Measurements from ENCODE around the gene ADGRB2.

The ADGRB2 gene

DNA sequence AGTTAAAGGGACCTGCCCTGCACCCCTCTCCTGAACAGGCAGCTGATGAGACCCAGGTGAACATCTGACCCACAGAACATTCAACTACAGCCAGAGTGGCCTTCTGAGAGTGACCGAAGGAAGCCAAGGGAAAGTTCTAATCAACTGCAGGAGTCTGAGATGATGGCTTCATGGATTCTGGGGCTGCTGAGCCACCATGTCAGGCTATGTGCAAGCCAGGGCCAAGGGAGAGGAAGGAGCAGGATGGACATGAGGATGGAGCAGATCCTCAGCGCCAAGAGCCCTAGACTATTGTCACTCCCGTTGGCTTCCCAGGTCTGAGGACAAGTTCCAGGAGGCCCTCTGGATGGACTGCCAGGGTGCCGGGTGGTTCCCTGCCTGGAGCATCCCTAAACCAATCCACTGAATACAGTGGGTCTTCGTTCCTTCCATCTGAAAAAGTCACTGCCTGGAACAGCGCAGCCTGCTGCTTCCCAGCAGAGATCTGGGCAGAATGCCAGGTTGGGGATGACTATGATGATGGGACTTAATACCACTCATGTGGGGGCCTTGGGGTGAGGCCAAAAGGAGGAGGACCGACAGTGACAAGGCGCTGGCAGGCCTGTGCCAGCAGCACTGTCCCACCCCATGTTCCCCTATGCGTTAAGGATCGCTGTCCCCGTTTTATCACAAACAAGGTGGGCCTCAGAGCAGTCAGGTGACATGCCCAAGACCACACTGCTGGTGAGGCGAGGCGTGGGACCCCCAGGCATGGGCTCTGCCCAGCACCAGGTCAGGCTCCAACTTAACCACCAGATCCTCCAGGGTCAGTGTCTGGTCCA, 31.9 kb upstream of the ADGRB2 start:
- DNase-seq (ENCODE audit: low read depth) = no peak

DNA sequence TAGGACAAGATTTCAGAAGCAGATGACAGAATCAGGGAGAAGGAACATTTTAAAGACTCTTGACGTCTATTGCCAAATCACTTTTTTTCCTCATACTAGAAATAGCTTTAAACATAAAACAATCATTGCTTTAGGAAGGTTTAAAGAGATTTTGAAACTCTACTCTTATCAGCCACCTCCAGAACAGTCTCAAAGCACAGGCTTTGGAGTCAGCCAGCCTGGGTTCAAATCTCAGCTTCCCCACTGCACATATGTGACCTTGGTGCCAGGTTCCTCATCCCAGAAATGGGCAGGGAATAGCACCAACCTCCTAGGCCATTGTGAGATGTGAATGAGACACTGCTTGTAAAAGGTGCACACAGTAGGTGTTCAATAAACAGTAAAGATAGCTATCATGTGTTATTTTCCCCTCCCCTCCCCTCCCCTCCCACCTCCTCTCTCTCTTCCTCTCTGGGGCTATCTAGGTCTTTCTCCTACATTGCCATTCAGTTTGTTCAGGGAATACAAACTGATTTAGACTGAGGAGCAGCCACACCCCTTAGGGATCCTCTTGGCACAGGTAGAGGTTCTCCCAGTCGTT, 31.0 kb upstream of the ADGRB2 start:
- no peak for DNase-seq (ENCODE audit: low read depth)

DNA sequence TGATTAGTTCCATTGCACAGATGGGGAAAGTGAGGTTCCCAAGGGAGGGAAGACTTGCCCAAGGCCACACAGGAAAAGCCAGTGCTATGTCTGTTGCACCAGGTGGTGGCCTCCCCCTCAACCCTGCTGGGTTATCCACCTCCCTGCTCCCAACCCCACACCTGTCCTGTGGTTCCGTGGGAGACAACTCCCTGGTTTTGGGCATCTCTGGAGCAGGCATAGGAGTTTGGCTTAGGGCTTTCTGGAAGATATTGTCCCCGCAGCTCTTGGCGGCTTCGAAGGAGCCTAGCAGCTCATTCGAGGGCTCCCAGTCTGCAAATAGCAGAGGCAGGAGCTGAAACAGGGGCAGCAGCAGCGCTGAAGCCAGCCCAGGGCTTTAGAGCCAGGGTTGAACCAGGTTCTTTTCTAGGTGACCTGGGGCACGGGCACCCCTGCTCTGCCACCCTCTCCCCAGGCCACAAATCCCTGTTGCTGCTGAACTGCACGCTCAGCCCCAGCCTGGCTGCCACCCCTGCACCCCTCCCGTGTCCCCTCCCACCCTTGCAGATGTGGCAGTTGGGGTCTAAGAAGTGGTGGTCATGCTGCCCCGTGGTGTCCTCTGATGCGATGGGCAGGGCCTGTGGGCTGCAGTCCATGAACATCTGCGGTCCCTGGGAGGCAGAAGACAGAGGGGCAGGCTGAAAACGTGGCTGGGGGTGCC, 29.6 kb upstream of the ADGRB2 start:
- DNase-seq (ENCODE audit: low read depth) = no peak

DNA sequence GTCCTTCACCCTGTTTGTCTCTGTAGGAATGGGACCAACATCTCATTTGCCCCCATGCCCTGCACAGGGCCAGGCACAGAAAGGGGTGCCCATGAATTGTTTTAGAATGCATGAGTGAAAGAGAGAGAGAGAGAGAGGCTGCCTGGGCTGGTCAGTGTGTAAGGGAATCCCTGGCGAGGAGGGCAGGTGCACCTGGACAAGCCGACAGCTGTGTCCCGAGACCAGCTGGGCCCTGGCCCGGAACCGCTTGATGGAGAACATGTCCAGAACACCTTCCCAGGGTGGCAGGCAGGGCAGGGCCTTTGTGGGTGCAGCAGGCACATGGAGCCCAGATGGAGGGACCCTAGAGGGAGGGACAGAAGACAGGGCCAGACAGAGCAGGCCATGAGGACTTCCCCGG, 28.9 kb upstream of the ADGRB2 start:
- no peak for DNase-seq (ENCODE audit: low read depth)

DNA sequence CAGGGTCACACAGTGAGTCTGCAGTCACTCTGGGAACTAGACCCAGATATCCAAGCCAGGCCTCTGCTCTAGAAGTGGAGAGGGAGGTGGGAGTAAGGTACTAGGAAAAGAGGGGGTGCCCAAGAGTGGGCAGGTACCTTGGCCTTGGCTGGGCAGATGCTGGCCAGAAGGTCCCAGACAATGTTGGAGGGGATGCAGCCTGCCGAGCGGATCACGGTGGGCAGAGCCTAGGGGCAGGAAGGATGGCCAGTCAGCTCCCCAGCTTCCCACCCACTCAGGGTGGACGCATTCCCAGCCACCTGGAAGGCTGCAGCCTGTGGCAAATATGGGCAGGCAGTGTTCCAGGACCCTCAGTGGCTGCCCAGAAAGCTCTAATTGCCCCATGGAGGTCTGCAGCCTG, 28.4 kb upstream of the ADGRB2 start:
- no peak for DNase-seq (ENCODE audit: low read depth)

DNA sequence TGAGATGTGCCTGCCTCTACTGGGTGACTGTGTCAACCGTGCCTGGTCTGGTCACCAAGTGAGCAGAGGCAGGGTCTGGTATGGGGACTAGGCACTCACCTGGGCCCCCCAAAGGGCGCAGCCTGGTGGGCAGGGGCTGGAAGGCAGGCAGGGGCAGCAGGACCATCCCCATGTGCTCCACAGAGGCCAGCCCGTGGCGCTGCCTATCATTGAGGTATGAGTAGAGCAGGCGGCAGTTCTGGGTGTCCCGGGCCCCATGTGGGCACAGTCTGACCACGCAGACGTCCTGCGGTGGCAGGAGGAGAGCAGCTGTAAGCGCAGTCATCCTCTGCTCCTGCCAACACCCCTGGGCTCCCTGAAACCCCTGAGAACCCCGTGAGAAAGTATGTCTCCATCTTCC, 28.0 kb upstream of the ADGRB2 start:
- DNase-seq (ENCODE audit: low read depth) = no peak

DNA sequence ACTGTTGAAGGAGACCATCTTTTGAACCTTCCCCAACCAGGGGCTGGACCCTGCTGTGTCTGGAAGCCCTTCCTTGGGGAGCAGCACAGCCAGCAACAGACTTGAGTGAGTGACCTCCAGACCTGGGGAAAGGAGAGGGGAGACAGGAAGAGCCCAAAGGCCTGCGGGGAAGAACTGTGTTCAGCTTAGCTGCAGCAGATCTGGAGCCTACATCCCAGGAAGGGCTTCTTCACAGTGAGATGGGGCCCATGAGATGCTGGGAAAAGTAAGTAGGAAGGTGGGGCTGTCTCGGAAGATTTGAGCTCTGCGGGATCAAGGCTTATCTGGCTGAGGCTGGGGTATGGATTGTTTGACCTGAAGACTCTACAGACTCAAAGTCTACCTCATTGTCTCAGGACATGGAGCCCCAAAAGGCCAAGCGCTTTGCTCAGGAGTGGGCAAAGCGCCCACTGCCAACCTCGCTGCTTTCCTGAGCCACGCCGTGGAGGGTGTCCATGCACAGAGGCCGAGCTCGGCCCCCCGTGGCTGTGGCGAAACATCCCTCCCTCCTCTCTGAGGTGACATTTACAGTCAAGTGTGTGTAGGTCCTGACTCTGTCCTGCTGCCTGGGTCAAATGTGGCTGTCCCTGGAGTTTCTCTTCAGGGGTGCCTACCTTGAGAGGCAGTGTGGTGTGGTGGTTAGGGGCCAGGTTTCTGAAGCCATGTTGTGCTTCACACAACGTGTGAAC, 27.2 kb upstream of the ADGRB2 start:
- no peak for DNase-seq (ENCODE audit: low read depth)

DNA sequence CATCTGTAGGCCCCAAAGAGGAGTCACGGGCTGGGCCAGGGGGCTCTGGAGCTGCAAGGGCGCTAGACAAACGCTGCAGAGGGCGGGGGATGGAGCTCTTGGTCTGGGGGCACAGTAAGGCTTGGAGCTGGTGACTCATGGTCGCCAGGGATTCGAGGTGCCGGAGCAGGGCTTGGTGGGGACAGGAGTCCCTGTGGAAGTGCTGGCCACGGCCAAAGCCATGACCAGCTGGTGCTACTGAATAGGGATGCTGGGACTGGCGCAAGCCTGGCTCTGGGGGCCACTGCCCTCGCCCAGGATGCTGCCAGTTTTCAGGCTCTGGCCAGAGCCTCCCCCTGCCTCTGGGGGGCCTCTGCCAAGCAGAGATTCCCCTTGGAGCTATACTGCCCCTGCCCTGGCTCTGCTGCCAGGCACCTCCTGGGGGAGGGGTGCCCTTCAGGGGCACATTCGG, 26.5 kb upstream of the ADGRB2 start:
- no peak for DNase-seq (ENCODE audit: low read depth)

DNA sequence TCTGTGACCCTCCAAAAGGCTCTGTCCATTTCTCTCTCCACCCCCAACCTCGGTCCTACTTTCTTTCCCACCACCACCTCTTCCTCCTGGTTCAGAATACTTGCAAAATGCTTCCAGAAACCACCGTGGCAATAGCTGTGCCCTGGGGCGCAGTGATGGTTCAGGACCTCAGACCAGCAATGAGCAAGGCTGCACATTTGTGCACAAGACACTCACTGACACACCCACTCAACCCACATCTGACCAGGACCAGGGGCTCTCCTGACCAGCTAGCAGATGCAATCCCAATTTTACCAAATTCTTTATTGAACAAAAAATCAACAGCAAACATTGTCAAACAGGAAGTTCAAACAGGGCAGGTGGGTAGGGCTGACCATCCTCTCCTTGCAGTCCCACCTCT, 26.0 kb upstream of the ADGRB2 start:
- no peak for DNase-seq (ENCODE audit: low read depth)

DNA sequence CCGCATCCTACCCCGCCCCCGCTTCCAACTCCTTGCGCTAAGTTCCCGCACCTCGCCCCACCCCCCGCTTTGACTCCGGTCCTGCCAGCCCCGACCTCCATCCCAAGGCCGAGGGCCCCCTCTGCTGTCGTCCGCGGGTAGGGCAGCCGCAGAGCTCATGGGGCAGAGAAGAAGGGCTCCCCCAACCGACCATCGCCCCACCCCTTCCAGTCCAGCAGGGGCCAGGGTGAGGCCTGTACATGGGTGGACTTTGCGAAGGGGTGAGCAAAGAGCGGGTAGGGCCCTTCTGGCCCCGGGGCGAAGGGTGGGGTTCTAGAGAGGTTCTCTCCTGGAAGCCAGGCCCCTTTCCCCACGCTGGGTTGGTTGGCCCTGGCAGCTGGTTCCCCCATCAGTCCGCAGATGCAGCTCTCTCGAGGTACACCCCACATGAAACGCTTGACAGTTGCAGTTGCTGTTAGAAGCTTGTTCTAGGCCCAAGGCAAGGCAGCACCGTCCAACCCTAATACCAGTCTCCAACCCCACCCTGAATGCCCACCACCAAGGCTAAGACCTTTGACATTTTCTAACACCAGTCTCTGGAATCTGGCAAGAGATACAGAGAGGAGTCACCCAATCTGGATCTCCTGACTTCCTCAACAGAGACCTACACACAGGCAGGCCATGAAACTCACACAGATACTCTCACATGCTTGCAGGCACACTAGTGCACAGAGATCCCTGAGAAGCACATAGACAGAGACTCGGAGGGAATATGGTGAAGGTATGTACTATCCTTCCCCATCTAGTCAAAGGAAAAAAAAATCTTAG, 25.3 kb upstream of the ADGRB2 start:
- DNase-seq (ENCODE audit: low read depth) = peak; percentile 96

DNA sequence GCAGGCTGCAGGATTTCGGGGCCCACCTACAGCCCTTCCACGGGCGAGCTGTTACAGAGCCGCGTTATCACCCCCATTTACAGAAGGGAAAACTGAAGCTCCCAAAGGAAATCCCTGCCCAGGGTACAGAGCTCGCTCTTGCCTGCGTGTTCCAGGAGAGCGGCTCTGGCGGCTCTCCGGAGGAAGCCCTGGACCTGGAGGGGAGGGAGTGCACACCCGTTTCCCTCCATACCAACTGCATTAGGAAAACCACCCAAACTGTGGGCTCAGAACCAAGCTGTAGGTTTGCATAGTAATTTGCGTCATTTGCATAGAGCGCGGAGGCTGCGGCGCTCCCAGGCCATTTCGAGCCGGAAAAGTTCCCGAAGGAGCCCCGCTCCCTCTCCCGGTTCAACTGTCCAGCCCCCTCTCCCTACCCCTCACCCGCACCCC, 24.7 kb upstream of the ADGRB2 start:
- no peak for DNase-seq (ENCODE audit: low read depth)

DNA sequence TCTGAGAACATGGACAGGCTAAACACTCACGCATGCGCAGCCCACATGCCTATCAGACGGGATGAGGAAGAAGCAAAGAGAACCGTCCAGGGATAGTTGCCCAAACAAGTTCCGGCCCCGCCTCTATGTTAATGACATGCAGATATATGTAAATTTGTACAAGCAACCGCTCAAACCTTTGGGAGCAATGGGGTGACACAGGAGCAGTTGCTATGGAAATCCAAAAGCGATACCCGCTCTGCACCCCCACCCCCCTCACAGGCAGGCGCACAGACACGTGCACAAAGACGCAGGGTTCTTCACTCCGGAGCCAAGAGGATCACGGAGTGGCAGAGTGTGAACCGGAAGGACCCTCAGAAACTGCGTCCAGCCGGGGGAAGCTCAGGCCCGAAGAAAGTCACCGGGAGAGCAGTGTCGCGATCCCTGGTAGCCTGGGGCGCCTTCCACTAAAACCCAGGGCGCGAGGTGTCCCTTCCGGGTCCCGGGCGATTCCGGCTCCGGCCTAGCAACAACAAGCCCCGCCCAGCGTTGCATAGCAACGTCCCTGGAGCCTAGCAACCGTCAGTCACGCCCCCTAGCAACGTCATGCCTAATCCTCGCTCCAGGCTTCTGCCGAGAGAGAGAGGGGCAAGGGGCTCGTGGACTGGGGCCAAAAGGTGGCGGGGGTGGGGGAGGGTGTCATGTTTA, 24.1 kb upstream of the ADGRB2 start:
- DNase-seq (ENCODE audit: low read depth) = peak; percentile 89

DNA sequence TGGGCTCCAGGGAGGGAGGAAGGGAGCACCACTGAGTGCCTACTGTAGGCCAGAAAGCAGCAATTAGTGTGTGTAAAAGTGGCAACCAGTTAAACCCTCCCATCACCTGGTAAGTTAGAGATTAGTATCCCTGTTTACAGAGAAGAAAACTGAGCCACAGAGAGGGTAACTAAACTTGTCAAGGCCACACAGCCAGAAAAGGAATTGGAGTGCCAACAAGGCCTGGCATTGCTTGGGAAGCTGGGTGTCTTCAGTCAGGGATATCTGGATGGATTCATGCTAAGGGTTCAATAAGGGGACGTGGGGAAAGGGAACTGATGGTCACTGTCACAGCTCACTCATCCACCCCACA, 23.6 kb upstream of the ADGRB2 start:
- DNase-seq (ENCODE audit: low read depth) = no peak

DNA sequence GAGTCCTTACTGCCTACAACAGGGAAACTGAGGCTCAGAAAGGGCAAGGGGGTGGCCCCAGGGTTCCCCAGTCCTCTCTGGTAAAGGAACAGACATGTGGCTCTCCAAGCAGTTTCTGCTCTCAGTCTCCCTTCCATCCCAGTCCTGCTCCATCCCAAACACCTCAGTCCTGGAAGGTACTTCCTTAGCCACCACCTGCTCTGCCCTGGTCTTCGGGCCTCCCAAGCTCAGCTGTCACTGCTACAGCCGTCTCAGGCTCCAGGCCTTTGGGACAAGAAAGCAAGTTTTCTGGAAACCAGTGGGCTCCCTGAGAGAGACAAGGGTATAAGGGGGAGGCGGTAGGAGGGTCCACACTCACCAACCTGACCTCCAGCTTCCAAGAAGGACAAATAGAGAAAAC, 23.1 kb upstream of the ADGRB2 start:
- no peak for DNase-seq (ENCODE audit: low read depth)

DNA sequence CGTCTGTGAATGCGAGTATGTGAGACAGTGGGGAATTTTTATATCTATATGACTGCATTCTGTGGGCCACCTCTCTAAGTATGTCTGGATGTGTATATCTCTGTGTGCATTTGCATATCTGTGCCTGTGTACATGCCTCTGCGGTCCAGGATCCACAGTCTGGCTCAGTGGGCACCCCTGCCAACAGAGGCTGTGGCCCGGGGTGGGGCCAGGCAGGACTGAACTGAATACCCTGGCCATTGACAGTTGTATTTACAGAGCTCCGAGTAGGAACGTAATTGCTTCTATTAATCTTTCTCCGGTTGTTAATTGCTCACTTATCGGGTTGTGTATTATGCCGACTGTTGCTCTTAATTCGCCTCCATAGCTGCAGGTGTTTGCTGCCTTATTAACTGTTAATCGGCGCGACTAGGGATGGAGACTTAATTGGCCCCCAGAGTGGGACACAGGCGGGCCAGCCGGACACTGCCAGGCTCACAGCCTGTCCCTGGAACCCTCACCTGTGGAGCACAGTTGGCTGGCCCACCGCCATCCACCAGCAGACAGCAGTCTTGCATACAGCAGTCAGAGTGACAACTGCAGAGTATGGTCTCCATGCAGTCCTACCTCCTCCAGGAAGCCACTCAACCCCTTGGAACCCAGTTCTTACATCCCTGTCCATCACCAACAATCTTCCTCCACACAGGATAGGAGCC, 22.4 kb upstream of the ADGRB2 start:
- DNase-seq (ENCODE audit: low read depth) = no peak

DNA sequence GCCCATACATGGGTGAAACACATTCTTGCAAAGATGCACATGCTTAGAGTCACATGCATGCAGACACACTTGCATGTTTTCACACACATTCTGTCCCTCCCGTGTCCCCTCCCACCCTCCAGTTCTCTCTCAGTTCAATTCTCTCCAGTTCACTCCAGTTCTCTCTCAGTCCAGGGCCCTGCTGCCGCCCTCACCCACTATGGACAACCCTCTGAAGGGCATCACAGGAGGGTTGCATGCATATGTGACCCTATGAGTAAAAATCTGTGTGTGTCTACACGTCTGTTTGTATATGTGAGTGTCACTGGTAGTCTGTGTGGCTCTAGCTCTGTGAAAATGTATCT, 21.8 kb upstream of the ADGRB2 start:
- no peak for DNase-seq (ENCODE audit: low read depth)

DNA sequence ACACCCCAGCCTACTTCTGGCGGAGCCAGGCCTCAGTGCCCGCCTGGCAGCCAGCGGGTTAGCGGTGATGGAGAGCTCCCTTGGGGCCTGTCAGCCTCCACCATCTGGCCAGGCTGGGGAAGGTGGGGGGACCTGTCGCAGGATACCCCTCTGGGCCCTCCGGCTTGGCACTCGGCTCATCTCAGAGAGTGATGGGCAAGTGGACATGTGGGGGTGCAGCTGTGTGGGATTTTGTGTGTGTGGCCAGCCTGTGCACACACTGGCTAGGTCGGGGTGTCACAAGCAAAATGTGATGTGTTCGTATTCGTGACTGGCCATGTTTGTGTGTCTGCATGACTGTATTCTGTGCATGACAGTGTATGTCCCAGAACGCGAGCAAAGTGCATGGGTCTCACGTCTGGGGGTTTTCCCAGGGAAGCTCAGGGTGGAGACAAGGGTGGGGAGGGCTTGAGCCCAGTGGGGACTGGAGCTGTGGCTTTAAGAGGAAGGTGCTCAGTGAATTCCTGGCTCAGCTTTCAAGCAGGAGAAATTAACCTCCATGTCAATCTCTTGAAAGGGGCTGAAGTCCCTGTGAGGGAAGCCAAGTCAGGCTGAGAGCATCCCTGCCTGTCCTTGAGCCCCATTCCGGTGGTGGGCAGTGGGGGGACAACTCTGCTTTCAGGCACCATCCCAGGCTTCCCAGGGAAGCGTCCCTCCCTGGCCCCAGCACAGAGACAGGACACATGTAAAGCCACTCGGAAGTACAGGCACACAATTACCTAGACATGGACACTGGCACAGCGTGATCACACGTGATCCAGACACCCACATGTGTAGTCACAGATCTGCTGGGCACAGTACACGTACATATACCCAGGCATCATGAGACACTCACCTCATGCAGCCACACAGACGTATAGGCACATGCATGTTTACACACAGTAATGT, 21.1 kb upstream of the ADGRB2 start:
- no peak for DNase-seq (ENCODE audit: low read depth)

DNA sequence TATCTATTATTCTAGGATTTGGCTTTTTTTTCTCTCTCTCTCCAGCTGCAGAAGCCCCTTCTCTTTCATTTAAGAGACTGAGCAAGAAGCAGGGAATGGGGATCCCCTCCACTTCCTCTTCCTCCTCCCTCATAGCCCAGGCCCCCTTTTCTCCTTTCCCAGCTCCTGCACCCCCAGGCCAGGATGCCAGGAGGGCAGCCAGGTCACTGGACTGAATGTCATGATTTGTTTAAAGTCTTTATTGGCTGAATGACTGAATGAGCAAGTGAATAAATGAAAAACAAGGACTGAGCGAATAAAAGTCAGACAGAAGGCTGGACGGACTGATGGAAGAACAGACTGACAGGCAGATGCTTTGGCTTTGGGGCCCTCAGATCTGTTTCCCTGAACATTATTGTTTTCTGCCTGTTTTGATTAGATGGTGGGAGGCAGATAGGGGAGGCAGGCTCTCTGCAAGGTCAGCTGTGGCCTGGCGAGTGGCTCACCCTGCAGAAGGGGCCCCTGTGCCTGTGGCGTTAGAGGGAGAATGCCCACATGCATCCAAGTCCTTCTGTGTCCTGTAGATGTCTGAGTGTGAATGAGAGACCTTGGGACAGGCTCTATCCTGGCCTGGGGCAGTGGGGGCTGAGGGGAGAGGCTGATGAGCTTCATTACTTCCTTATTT, 20.3 kb upstream of the ADGRB2 start:
- DNase-seq (ENCODE audit: low read depth) = no peak

DNA sequence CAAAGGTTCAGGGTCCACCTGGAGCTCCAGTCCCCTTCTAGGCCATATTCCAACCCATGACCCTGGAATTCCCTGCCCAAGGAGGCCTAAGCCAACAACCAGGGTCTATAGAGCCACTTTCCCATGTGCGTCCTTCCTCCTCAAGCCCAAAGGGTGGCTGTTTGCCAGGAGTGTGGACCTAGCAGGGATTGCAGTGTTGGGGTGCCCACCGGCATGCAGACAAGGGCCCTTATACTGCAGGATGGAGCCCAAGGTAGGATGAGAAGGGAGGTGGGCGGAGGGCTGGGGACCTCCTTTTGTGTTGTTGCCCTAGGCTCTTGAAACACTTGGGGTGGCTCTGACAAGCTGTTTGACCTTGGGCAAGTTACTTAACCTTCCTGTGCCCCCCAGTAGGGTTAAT, 19.7 kb upstream of the ADGRB2 start:
- no peak for DNase-seq (ENCODE audit: low read depth)

Data from stimulated activated CD8-positive, alpha-beta memory T cell treated with anti-CD3 and anti-CD28 coated beads, Interleukin-4, amount 100 ng/mL, for 24 hours (primary cell).